ENCODE measurements around the gene PAPPA.

DNA sequence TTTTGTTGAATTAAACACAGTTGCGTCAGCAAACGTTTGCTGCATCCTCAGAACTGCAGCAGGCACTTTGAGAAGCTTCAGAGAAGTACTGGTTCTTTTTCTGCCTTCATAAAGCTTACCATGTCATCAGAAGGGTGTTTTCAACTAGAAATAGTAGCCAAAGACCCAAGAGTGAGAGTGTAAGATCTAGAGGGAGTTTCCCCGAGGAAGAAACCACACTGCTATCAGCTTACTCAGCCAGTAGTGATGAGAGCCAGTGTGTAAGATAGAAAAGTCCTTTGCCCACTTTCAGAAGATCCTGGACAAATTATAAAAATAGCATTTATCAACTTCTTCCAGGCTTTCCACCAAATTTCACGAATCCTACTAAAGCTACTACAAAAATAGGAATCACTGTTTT is 154.5 kb downstream of the PAPPA start:
- TF ChIP-seq POLR2A (IDR thresholded peaks at IDR 0.05) = no peak
- TF ChIP-seq, protein P1, sequence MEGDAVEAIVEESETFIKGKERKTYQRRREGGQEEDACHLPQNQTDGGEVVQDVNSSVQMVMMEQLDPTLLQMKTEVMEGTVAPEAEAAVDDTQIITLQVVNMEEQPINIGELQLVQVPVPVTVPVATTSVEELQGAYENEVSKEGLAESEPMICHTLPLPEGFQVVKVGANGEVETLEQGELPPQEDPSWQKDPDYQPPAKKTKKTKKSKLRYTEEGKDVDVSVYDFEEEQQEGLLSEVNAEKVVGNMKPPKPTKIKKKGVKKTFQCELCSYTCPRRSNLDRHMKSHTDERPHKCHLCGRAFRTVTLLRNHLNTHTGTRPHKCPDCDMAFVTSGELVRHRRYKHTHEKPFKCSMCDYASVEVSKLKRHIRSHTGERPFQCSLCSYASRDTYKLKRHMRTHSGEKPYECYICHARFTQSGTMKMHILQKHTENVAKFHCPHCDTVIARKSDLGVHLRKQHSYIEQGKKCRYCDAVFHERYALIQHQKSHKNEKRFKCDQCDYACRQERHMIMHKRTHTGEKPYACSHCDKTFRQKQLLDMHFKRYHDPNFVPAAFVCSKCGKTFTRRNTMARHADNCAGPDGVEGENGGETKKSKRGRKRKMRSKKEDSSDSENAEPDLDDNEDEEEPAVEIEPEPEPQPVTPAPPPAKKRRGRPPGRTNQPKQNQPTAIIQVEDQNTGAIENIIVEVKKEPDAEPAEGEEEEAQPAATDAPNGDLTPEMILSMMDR (IDR thresholded peaks at IDR 0.05) = no peak
